IMR-90 (cell line): ENCODE data around the gene TEX13C. TPM values are rescaled to one million over a fixed set of nuclear protein-coding genes. Genes with fewer than 3 reads are reported as not detected.

Experiments
- ATAC-seq: fragments of 200-7000 bp; cut with Tn5 transposase; 2 replicates; pipeline ENCODE4 v1.9.1; 2020; ENCODE audit warnings: low read depth, mild to moderate bottlenecking, moderate library complexity
- BruUV-seq: library from RNA; stranded (reverse); fragments of 400-500 nt; replicated peaks from 2 replicates; lab custom pipeline; 2021; lab: Mats Ljungman, UMichigan
- CTCF ChIA-PET: fragments of 300-600 bp; formaldehyde crosslinking; extraction: SDS; loops from one replicate; lab custom pipeline; 2021; ENCODE audit warnings: antibody characterized with exemption; lab: Yijun Ruan, JAX
- POLR2A ChIA-PET: fragments of 300-600 bp; sonication (Branson Sonifier 250); formaldehyde crosslinking; loops from one replicate; lab custom pipeline; 2022; ENCODE audit warnings: antibody characterized with exemption; ENCODE audit not compliant: unreplicated experiment; lab: Charles Lee
- DNase-seq: peaks from one replicate; pipeline ENCODE4 v3.0.0; 2013
- H2AFZ ChIP-seq: replicated peaks from 2 replicates; pipeline ENCODE3; 2013; ENCODE audit warnings: low read length, mild to moderate bottlenecking; ENCODE audit not compliant: poor library complexity
- H2AK5ac ChIP-seq: 2 replicates; pipeline ENCODE4 v1.6.1; 2013; ENCODE audit warnings: low read depth, low read length, inconsistent platforms
- H2AK9ac ChIP-seq: replicated peaks from 2 replicates; pipeline ENCODE3; 2013; ENCODE audit warnings: mild to moderate bottlenecking, low read depth, low read length, moderate library complexity; ENCODE audit not compliant: poor library complexity
- H2BK120ac ChIP-seq: 2 replicates; pipeline ENCODE4 v1.6.1; 2013; ENCODE audit warnings: low read depth, low read length, inconsistent platforms
- H2BK15ac ChIP-seq: 3 replicates; pipeline ENCODE4 v1.6.1; 2013; ENCODE audit warnings: low read depth, low read length, inconsistent platforms
- H2BK20ac ChIP-seq: 2 replicates; pipeline ENCODE4 v1.6.1; 2013; ENCODE audit warnings: low read depth, mild to moderate bottlenecking, inconsistent platforms, low read length, moderate library complexity
- H2BK5ac ChIP-seq: 2 replicates; pipeline ENCODE4 v1.6.1; 2013; ENCODE audit warnings: mild to moderate bottlenecking, low read depth, low read length, inconsistent platforms; ENCODE audit not compliant: poor library complexity, severe bottlenecking
- H3K14ac ChIP-seq: replicated peaks from 2 replicates; pipeline ENCODE4 v1.6.1; 2013; ENCODE audit warnings: low read depth, low read length, inconsistent platforms
- H3K18ac ChIP-seq: 2 replicates; pipeline ENCODE4 v1.6.1; 2013; ENCODE audit warnings: low read depth, low read length, control low read depth
- H3K23ac ChIP-seq: 2 replicates; pipeline ENCODE4 v1.6.1; 2013; ENCODE audit warnings: low read depth, low read length, inconsistent platforms
- H3K27ac ChIP-seq: 2 replicates; pipeline ENCODE4 v1.5.1; 2013; ENCODE audit warnings: mild to moderate bottlenecking, control low read depth, low read length; ENCODE audit not compliant: insufficient read depth
- H3K27me3 ChIP-seq: 2 replicates; pipeline ENCODE4 v1.6.1; 2013; ENCODE audit warnings: low read length; ENCODE audit not compliant: control insufficient read depth, insufficient read depth
- H3K36me3 ChIP-seq: 2 replicates; pipeline ENCODE4 v1.6.1; 2013; ENCODE audit warnings: low read length, mixed read lengths; ENCODE audit not compliant: control insufficient read depth, insufficient read depth
- H3K4ac ChIP-seq: 2 replicates; pipeline ENCODE4 v1.6.1; 2013; ENCODE audit warnings: low read depth, low read length, inconsistent platforms
- H3K4me1 ChIP-seq: 2 replicates; pipeline ENCODE4 v1.6.1; 2013; ENCODE audit warnings: low read length, mixed read lengths; ENCODE audit not compliant: control insufficient read depth, insufficient read depth
- H3K4me2 ChIP-seq: 2 replicates; pipeline ENCODE4 v1.6.1; 2013; ENCODE audit warnings: low read depth, mild to moderate bottlenecking, control low read depth, low read length, moderate library complexity
- H3K4me3 ChIP-seq: 2 replicates; pipeline ENCODE4 v1.5.1; 2013; ENCODE audit warnings: low read depth, mild to moderate bottlenecking, control low read depth, low read length, moderate library complexity; ENCODE audit not compliant: insufficient read depth
- H3K56ac ChIP-seq: 2 replicates; pipeline ENCODE4 v1.6.1; 2013; ENCODE audit warnings: low read length, inconsistent platforms; ENCODE audit not compliant: insufficient read depth; ENCODE audit errors: extremely low read depth
- H3K79me1 ChIP-seq, 2 experiments: 2 replicates each; pipeline ENCODE4 v1.6.1; 2013; ENCODE audit warnings: low read length in 2 of 2, inconsistent platforms in 1 of 2, low read depth in 1 of 2
- H3K9ac ChIP-seq: 2 replicates; pipeline ENCODE4 v1.6.1; 2013; ENCODE audit warnings: low read depth, low read length, control low read depth
- H3K9me1 ChIP-seq: 2 replicates; pipeline ENCODE4 v1.6.1; 2013; ENCODE audit warnings: low read length, inconsistent platforms; ENCODE audit not compliant: insufficient read depth
- H3K9me3 ChIP-seq: 2 replicates; pipeline ENCODE4 v1.6.1; 2013; ENCODE audit warnings: low read length; ENCODE audit not compliant: control insufficient read depth, insufficient read depth
- H4K20me1 ChIP-seq: 2 replicates; pipeline ENCODE4 v1.6.1; 2013; ENCODE audit warnings: low read length, inconsistent platforms; ENCODE audit not compliant: insufficient read depth
- H4K5ac ChIP-seq: 2 replicates; pipeline ENCODE4 v1.6.1; 2013; ENCODE audit warnings: mild to moderate bottlenecking, low read depth, low read length, control low read depth
- H4K8ac ChIP-seq, 2 experiments: 2 replicates each; pipeline ENCODE4 v1.6.1; 2013; ENCODE audit warnings: low read depth in 2 of 2, low read length in 2 of 2, control low read depth in 1 of 2, inconsistent platforms in 1 of 2
- H4K91ac ChIP-seq: 2 replicates; pipeline ENCODE4 v1.6.1; 2013; ENCODE audit warnings: low read depth, low read length, inconsistent platforms; ENCODE audit not compliant: insufficient read depth
- NFE2L2 ChIP-seq: fragments of 150-350 bp; IDR thresholded peaks from 2 replicates; pipeline ENCODE4 v1.6.1; 2016; ENCODE audit warnings: low read depth, mild to moderate bottlenecking, low read length
- WGBS, 2 experiments: methylation state at CpG; one replicate each; pipeline versions ENCODE4 v1.1.5 to v1.1.7; 2013; ENCODE audit warnings: missing lambda C conversion rate in 2 of 2; ENCODE audit not compliant: insufficient read length in 1 of 2; ENCODE audit errors: extremely low coverage in 2 of 2; 5-methylcytosine and 5-hydroxymethylcytosine counted together
- dilution Hi-C: fragments of 300-500 bp; cut with HindIII; formaldehyde crosslinking; loops from one replicate; pipeline ENCODE4 v1.14.3; 2018; ENCODE audit warnings: low sequenced_read_pairs; ENCODE audit not compliant: unreplicated experiment
- in situ Hi-C: fragments of 300-500 bp; cut with MboI; formaldehyde crosslinking; loops from 3 replicates; pipeline ENCODE4 v1.14.3; 2019; ENCODE audit warnings: low sequenced_read_pairs, inconsistent platforms, mixed read lengths
- intact Hi-C: fragments of 100-400 bp; cut with micrococcal nuclease; formaldehyde crosslinking; loops from 2 replicates; pipeline ENCODE4 v1.10.0; 2022
- polyA plus RNA-seq, 3 experiments: library from polyadenylated mRNA; depleted of rRNA; stranded (reverse); fragments of >200 nt; gene quantifications; 2 replicates each; pipeline ENCODE4 v1.2.3, GENCODE V29; 2012; ENCODE audit warnings: low replicate concordance in 1 of 3
- total RNA-seq: library from RNA; depleted of rRNA; stranded (reverse); fragments of >200 nt; gene quantifications from 2 replicates; pipeline ENCODE4 v1.2.3, GENCODE V29; 2012

The TEX13C gene
- total and polyA plus RNA-seq, 2 of the 4 experiments (the other 2 are of a cell fraction), result not detected

DNA sequence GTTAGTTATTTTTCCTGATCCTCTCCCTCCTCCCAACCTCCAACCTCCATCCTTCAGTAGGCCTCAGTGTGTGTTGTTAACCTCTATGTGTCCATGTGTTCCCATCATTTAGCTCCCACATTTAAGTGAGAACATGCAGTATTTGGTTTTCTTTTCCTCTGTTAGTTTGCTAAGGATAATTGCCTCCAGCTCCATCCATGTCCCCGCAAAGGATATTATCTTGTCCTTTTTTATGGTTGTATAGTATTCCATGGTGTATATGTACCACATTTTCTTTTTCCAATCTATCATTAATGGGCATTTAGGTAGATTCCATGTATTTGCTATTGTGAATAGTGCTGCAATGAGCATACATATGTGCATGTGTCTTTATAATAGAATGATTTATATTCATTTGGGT lies 54.5 kb downstream of the TEX13C start:
- Histone ChIP-seq H4K8ac (no peak overlapping the region), H3K27ac (no peak overlapping the region), H2AK9ac (no peak overlapping the region), H2BK5ac (no peak overlapping the region), H2BK15ac (no peak overlapping the region), H3K36me3 (no peaks in the 10 kb centered on the region), H3K4me3 (no peak overlapping the region), H2AFZ (no peak overlapping the region), H3K4me1 (no peaks in the 10 kb centered on the region), H3K9ac (no peak overlapping the region), H3K18ac (no peak overlapping the region), H3K4me2 (no peak overlapping the region), H4K91ac (no peak overlapping the region), H3K27me3 (no peaks in the 10 kb centered on the region), H4K20me1 (no peaks in the 10 kb centered on the region), H3K9me3 (no peaks in the 10 kb centered on the region), H3K14ac (no peak overlapping the region), H2BK120ac (no peak overlapping the region), H3K4ac (no peak overlapping the region), H3K9me1 (no peaks in the 10 kb centered on the region), H3K56ac (no peak overlapping the region), H2AK5ac (no peak overlapping the region), H2BK20ac (no peak overlapping the region), H3K79me1 (no peaks in the 10 kb centered on the region), H3K23ac (no peak overlapping the region), H4K5ac (no peak overlapping the region)
- POLR2A ChIA-PET, result no interaction called here
- no TSS peak for BruUV-seq
- TF ChIP-seq NFE2L2, result no peak
- intact Hi-C loops, result no loop called here
- DNase-seq, result no peak
- dilution Hi-C loops, result no loop called here
- CTCF ChIA-PET, result no interaction called here
- no CpG with 5 or more reads among the region's 1 CpG for WGBS, 2 experiments
- in situ Hi-C loops, result no loop called here
- no peak for ATAC-seq
